ENCODE results near the gene ABCD3.

ABCD3 gene

DNA sequence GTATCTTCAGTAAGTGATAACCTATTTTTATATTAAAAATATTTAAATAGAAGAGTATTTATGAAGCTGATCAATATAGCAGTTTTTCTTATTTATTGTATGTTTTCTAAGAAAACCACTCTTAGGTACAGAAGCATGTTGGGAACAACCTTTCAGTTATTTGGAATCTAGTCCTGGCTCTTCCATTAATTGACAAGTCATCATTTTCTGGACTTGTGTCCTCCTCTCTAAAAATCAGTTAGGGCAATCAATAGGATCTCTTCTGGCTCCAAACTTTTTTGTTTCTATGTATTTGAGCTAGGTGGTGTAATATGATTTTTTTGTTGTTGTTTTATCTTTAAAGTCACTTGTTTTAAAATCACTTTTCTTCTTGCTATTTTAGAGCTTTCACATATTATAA is 57.0 kb downstream of the ABCD3 start:
- Histone ChIP-seq H3K4me3 (ENCODE audit: low read depth, low read length) (no peak overlapping the region), H3K27ac (ENCODE audit: extremely low read depth, low read depth, low read length) (no peak overlapping the region), H3K36me3 (ENCODE audit: control insufficient read depth in 2 of 2, insufficient read depth in 1 of 2, low read length in 2 of 2) (peaks cover 6 to 20% of the 10 kb centered on the region in 2 experiments; a peak in 2 of 3 replicates), H3K9me3 (ENCODE audit: control insufficient read depth, insufficient read depth, low read depth, low read length) (no peaks in the 10 kb centered on the region), H3K4me1 (ENCODE audit: control insufficient read depth, insufficient read depth, low read length) (no peaks in the 10 kb centered on the region)
- TF ChIP-seq ZNF341 (tag by site-specific recombination; IDR thresholded peaks at IDR 0.05; ENCODE audit: low read depth) (no peak), GFI1B (tag by site-specific recombination; IDR thresholded peaks at IDR 0.05) (no peak), ZNF660 (tag by site-specific recombination; IDR thresholded peaks at IDR 0.05) (peak; percentile 36; the same call in 1 of the 2 replicates)
- ChIA-PET CTCF (interaction anchor here (1.3 to 3.4 kb wide), 3 partner anchors 11 to 330 kb away, joined by 4 to 23 read pairs (median 5); no protein-coding TSS in a partner anchor), POLR2A (no interaction called here)

DNA sequence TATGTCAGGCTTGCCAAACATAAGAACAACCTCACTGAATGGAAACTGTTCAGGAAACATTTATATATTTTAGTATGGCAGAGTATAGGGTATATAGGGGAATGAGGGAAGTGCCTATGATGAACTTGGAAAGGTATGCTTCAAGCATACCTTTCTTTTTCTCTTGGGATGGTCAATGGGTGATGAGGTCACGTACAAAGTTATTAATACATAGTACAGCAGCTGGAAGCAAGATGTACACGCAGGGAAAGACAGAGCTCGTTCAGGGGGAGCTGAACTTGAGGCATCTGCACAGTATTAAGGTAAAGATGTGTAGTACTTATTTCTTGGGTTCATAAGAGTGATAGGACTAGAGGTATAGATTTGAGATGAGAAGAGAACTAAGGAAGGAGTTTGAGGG is 61.5 kb downstream of the ABCD3 start:
- TF ChIP-seq ZNF792 (tag by site-specific recombination; IDR thresholded peaks at IDR 0.05) (no peak), SP2 (tag by site-specific recombination; IDR thresholded peaks at IDR 0.05) (no peak), ZNF350 (tag by site-specific recombination; IDR thresholded peaks at IDR 0.05) (no peak), FEZF1 (tag by site-specific recombination; IDR thresholded peaks at IDR 0.05) (no peak), SP3 (tag by site-specific recombination; IDR thresholded peaks at IDR 0.05) (no peak), ZNF175 (tag by site-specific recombination; IDR thresholded peaks at IDR 0.05) (no peak), OVOL3 (tag by site-specific recombination; IDR thresholded peaks at IDR 0.05) (no peak)
- H3K9me3 ChIP-seq (ENCODE audit: control insufficient read depth, insufficient read depth, low read depth, low read length) = no peaks in the 10 kb centered on the region
- ChIA-PET CTCF (interaction anchor here (0.7 to 4.1 kb wide), 3 partner anchors 43 to 495 kb away, joined by 3 to 43 read pairs (median 4); no protein-coding TSS in a partner anchor), POLR2A (no interaction called here)
- no peak overlapping the region for H3K4me3 ChIP-seq (ENCODE audit: low read depth, low read length)
- H3K27ac ChIP-seq (ENCODE audit: extremely low read depth, low read depth, low read length) = no peak overlapping the region
- H3K36me3 ChIP-seq (ENCODE audit: control insufficient read depth in 2 of 2, insufficient read depth in 1 of 2, low read length in 2 of 2) = peaks cover 0 to 34% of the 10 kb centered on the region in 2 experiments; a peak in 2 of 3 replicates
- H3K4me1 ChIP-seq (ENCODE audit: control insufficient read depth, insufficient read depth, low read length) = no peaks in the 10 kb centered on the region

DNA sequence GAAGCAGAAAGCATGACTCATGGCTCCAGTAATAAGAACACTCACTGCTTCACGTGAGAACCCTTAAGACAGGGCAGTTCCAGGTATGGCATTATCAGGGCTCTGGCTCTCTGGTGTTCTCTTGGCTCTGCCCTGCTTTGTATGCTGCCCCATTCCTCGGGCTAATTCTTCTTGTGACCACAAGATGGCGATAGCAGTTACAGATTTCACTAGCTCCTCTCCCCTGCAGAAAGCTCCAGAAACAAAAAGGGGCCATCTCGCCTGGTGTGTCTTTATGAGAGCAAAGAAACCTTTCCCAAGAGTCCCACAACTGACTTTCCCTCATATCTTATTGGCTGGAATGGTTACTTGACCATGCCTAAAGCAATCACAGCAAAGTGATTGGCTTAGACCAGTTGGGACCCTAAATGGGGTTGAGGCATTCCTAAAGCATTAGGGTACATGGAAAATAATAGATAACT is 63.3 kb downstream of the ABCD3 start:
- Histone ChIP-seq H3K36me3 (ENCODE audit: control insufficient read depth in 2 of 2, insufficient read depth in 1 of 2, low read length in 2 of 2) (peaks cover 0 to 27% of the 10 kb centered on the region in 2 experiments; a peak in 2 of 3 replicates), H3K9me3 (ENCODE audit: control insufficient read depth, insufficient read depth, low read depth, low read length) (no peaks in the 10 kb centered on the region), H3K27ac (ENCODE audit: extremely low read depth, low read depth, low read length) (no peak overlapping the region), H3K4me1 (ENCODE audit: control insufficient read depth, insufficient read depth, low read length) (no peaks in the 10 kb centered on the region), H3K4me3 (ENCODE audit: low read depth, low read length) (no peak overlapping the region)
- 0 out of 2 replicates have a peak, but pooled peaks have one; percentile 6 for TF ChIP-seq FEZF1 (tag by site-specific recombination; IDR thresholded peaks at IDR 0.05)
- peak; percentile 36; the same call in 1 of the 2 replicates for TF ChIP-seq ZBTB17 (tag by site-specific recombination; IDR thresholded peaks at IDR 0.05)
- peak; percentile 47 for TF ChIP-seq ZNF654 (tag by site-specific recombination; IDR thresholded peaks at IDR 0.05; ENCODE audit: low read depth)
- TF ChIP-seq ZNF560 (tag by site-specific recombination; IDR thresholded peaks at IDR 0.05; ENCODE audit: borderline replicate concordance) = no peak
- no peak for TF ChIP-seq ZNF626 (tag by site-specific recombination; IDR thresholded peaks at IDR 0.05)
- peak; percentile 59 for TF ChIP-seq PRDM1 (tag by site-specific recombination; IDR thresholded peaks at IDR 0.05)
- ChIA-PET CTCF (interaction anchor here (0.5 to 4.1 kb wide), 25 partner anchors 10 to 1173 kb away, joined by 3 to 43 read pairs (median 4); no protein-coding TSS in a partner anchor), POLR2A (no interaction called here)

DNA sequence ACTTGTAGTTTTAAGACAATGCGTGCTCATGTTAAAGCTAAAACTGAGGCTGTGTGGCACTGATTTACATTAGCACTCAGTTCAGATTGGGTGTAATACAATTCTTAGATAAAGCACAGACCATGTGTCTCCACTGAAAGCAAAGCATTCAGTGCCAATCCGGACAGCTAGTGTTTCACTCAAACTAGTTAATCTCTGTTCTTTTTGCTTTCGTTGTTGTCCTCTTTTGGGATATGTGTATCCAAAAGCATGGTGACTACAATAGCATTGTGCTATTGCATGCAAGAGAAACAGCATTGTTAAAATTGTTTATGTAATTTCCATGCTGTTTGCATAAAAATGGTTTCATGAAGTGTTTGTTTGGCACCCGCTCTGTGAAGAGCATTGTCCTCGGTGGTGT is 68.8 kb downstream of the ABCD3 start:
- no peaks in the 10 kb centered on the region for H3K4me1 ChIP-seq (ENCODE audit: control insufficient read depth, insufficient read depth, low read length)
- ChIA-PET POLR2A (interaction anchor here (1.0 kb wide), 1 partner anchor 10 kb away, joined by 4 read pairs; no protein-coding TSS in a partner anchor), CTCF (interaction anchor here (0.7 to 0.9 kb wide), 3 partner anchors 9 to 319 kb away, joined by 3 to 4 read pairs (median 4); no protein-coding TSS in a partner anchor)
- H3K27ac ChIP-seq (ENCODE audit: extremely low read depth, low read depth, low read length) = no peak overlapping the region
- TF ChIP-seq, protein P1, sequence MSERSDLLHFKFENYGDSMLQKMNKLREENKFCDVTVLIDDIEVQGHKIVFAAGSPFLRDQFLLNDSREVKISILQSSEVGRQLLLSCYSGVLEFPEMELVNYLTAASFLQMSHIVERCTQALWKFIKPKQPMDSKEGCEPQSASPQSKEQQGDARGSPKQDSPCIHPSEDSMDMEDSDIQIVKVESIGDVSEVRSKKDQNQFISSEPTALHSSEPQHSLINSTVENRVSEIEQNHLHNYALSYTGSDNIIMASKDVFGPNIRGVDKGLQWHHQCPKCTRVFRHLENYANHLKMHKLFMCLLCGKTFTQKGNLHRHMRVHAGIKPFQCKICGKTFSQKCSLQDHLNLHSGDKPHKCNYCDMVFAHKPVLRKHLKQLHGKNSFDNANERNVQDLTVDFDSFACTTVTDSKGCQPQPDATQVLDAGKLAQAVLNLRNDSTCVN (tag by site-specific recombination; optimal IDR thresholded peaks at IDR 0.05) = no peak
- TF ChIP-seq ZNF394 (tag by site-specific recombination; IDR thresholded peaks at IDR 0.05; ENCODE audit: borderline replicate concordance) (no peak), ZBTB7A (tag by site-specific recombination; IDR thresholded peaks at IDR 0.05; ENCODE audit: low read depth) (no peak), ZNF335 (tag by site-specific recombination; conservative IDR thresholded peaks at IDR 0.05) (no peak), TCF7L2 (IDR thresholded peaks at IDR 0.05; ENCODE audit: borderline replicate concordance, low read depth, low read length) (no peak), ZNF677 (tag by site-specific recombination; IDR thresholded peaks at IDR 0.05) (no peak), ZEB2 (tag by site-specific recombination; IDR thresholded peaks at IDR 0.05) (no peak), ZNF133 (tag by site-specific recombination; IDR thresholded peaks at IDR 0.05) (no peak), ZNF175 (tag by site-specific recombination; IDR thresholded peaks at IDR 0.05) (no peak), GLIS1 (tag by site-specific recombination; IDR thresholded peaks at IDR 0.05) (no peak), ZBTB17 (tag by site-specific recombination; IDR thresholded peaks at IDR 0.05) (no peak), OSR2 (tag by site-specific recombination; IDR thresholded peaks at IDR 0.05) (no peak), ZNF157 (tag by site-specific recombination; IDR thresholded peaks at IDR 0.05) (no peak), ZNF354C (tag by site-specific recombination; IDR thresholded peaks at IDR 0.05; ENCODE audit: borderline replicate concordance, low read depth) (no peak), ZNF654 (tag by site-specific recombination; IDR thresholded peaks at IDR 0.05; ENCODE audit: low read depth) (no peak)
- no peaks in the 10 kb centered on the region for H3K9me3 ChIP-seq (ENCODE audit: control insufficient read depth, insufficient read depth, low read depth, low read length)
- H3K4me3 ChIP-seq (ENCODE audit: low read depth, low read length) = no peak overlapping the region
- H3K36me3 ChIP-seq (ENCODE audit: control insufficient read depth in 2 of 2, insufficient read depth in 1 of 2, low read length in 2 of 2) = peaks cover 10 to 45% of the 10 kb centered on the region in 2 experiments; a peak in 2 of 3 replicates
